NCI-H1417 (cell line): ENCODE data around the gene ZNF280C.
"Not testable (repeated sequence)": the region's sequence is repeated elsewhere in the genome, so short reads cannot be mapped to it uniquely, and the experiment has no call there.

ENCODE experiments used
- DNase-seq, 3 experiments: peaks; one replicate each; lab custom pipeline; 2025; lab: John Stamatoyannopoulos, UW

The ZNF280C gene

DNA sequence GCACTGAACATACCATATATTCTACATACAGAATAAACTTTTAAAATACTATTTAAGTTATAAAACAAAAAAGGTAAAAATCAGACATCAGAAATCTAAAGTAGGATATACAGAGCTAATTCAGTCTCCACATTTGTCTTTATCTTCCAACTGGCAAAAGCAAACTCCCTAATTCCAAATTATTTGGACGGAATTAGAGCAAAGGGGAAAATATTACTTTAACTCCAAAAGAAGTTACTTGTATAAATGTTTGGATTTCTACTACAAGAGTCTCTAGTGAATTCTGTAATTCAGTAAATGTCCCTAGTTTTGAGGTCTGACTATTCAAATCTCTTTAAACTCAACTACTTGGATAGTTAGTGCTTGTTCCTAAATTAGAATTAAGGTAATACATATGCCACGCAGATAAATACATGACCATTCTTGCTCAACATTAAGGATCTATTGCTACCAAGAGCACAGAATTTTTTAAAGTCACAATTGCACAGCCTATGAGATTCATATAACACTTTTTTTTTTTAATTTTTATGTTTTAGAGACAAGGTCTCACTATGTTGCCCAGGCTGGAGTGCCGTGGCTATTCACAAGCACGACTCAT, 7.3 kb downstream of the ZNF280C start:
- DNase-seq: no peak

DNA sequence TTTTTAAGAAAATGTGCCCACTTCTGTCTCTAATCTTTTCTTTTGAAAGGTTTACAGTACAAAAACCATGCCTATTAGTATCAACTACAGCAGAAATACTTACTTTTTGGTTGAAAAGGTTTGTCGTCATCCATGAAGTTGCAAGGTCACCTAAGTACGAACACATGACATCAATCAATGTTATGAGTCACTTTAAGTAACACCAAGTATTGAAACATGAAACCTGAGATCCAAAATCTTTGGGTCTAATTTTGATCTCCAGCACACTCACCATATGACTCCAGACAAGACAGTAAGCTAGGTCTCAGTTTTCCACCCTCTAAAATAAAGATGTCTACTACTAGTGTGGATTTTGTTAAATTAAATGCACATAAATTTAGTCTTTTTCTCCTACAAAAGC, 8.4 kb downstream of the ZNF280C start:
- DNase-seq: no peak

DNA sequence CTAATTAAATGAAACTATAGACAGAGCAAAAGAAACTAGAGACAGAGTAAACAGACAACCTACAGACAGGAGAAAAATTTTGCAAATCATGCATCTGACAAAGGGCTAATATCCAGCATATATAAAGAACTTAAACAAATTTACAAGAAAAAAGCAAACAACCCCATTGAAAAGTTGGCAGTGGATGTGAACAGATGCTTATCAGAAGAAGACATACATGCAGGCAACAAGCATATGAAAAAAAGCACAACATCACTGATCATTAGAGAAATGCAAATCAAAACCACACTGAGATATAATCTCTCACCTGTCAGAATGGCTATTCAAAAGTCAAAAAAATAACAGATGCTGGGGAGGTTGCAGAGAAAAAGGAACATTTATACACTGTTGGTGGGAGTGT, 14.8 kb downstream of the ZNF280C start:
- peak in 1 of 3 experiments; percentile 8 for DNase-seq

DNA sequence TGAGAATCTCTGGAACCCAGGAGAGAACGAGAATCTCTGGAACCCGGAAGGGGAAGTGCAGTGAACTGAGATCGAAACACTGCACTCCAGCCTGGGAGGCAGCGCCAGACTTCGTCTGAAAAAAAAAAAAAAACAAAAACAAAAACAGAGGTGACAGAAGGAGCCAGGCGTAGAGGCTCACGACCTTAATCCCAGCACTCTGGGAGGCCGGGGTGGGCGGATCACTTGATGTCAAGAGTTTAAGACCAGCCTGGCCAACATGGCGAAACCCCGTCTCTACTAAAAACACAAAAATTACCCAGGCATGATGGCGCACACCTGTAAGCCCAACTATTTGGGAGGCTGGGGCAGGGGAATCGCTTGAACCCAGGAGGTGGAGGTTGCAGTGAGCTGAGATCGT, 17.0 kb downstream of the ZNF280C start:
- no peak for DNase-seq

DNA sequence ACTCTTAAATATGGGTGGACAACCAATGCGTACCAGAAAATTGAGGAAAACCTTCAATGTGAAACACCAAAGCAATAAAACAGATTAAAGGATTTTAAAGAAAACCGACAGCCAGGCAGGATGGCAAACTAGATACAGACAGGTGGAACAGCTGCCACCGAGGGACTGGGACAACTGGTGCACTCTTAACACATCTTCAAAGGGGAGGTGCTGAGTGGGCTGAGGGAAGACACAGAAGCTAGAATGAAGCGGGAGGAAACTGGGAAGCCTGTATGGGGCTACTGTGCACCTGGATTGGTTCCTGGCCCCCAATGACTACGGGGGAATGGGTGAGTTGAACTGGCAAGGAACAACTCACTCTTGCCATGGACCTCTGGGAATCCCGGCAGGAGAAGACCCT, 20.7 kb downstream of the ZNF280C start:
- no peak for DNase-seq

DNA sequence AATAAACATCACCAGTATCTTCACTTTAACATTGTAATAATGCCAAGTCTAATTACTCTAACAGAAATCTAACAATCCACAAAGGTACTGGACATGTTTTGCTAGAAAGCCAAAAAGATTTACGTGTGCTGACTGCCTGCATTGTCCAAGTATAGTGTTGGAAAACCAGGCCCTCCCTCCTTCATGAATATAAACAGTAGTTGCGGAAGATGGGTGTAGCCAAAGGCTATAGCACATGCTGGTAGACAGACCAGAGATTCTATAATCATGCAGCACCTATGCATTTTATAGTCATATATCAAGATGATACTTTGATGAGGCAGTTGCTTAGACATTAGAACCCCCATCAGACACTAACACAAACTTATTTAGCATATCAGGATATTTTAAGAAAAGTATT, 22.6 kb downstream of the ZNF280C start:
- no peak for DNase-seq

GRCh38 chrX:130245441-130245840, 23.3 kb downstream of the ZNF280C start:
- DNase-seq: no peak

DNA sequence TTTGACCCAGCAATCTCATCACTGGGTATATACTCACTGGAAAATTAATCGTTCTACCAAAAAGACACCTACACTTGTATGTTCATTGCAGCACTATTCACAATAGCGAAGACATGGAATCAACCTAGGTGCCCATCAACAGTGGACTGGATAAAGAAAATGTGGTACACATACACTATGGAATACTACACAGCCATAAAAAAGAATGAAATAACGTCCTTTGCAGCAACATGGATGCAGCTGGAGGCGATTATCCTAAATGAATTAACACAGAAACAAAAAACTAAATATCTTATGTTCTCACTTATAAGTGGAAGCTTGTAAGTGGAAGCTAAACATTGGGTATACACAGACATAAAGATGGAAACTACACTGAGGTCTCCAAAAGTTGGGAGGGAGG, 37.5 kb downstream of the ZNF280C start:
- not testable (repeated sequence) for DNase-seq

DNA sequence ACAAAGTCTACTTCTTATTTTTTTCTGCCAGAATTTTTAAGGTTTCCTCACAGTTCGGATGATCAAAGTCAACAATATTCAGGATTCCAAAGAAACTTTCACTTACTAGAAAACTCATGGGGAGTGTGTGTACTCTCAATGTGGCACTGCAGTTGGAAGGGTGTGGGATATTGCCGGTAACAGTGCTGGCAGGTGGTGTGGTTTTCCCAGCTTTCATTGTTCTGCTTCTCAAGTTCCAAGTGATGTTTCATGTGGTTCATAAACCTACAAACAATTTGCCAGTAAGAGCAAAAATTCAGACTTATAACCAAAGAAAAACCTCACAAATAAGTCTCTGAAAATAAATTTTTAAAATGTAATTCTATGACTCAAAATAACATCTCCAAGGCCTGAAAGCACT, 39.8 kb downstream of the ZNF280C start:
- no peak for DNase-seq

- no peak for DNase-seq
Measured at GRCh38 chrX:130224810-130225209, 43.9 kb downstream of the ZNF280C start.

DNA sequence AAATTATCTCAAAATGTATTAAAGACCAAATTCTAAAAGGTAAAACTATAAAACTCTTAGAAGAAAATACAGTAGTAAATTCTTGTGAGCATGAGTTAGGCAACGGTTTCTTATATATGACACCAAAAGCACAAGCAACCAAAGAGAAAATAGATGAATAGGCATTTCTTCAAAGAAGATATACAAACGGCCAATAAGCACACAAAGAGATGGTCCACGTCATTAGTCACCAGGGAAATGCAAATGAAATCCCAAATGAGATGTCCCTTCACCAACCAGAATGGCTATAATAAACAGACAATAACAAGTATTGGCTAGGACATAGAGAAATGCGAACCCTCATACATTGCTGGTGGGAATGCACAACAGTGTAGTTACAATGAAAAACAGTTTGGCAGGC, 52.4 kb downstream of the ZNF280C start:
- DNase-seq: no peak

GRCh38 chrX:130213376-130213775, 55.3 kb downstream of the ZNF280C start:
- no peak for DNase-seq

DNA sequence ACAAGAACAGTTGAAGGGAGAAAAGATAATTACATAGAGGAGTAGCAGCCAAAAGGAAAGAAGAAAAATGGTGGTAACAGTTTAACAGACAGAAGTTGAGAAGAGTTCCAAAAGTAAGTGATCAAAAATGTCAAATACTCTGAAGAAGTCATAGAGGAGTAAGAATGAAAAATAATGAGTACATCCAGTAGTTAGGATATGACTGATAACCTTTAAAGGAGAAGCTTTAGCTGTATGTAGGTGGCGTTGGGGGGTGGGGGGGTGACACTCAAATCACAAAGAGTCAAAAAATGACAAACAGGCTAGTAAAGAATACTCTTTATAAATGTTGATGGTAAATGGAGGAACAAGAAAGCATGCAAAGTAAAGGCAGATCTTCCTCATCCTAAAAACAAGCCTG, 56.3 kb downstream of the ZNF280C start:
- no peak for DNase-seq

DNA sequence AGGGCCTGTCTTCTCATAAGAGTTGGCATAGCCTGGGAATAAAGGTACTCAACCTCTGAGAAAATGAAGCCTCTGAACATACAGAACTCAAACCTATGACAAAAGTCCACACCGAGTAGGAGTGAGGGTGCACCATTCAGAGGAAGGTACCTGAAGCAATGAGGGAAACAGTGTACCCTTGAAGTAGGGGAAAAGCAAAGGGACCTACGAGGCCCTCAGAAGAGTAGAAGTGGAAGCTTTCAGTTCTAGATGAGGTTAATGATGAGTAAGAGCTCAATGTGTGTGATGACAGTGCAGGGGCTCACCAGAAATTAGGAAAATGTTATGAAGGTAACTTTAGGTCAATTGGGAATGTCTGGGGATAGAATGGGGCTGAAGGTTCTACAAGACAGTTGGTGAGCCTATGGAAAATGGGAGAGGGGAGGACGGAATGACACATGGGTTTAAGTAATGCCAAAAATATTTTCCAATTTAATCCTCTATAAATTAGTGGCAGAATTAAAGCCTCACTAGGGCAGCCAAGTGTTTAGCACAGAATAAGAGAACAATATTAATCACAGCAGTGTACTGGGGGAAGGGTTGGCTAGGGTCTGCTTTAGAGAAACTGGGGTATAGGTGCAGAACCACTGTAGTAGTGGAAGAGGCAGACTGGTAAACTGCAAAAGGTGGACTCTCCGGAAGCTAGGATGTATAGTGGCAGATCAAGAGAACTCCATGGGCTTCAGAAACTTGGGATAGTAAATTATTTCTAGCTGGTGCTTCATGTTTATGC, 57.1 kb downstream of the ZNF280C start:
- DNase-seq: no peak

- no peak for DNase-seq
Measured at GRCh38 chrX:130204647-130205046, 64.1 kb downstream of the ZNF280C start.

DNA sequence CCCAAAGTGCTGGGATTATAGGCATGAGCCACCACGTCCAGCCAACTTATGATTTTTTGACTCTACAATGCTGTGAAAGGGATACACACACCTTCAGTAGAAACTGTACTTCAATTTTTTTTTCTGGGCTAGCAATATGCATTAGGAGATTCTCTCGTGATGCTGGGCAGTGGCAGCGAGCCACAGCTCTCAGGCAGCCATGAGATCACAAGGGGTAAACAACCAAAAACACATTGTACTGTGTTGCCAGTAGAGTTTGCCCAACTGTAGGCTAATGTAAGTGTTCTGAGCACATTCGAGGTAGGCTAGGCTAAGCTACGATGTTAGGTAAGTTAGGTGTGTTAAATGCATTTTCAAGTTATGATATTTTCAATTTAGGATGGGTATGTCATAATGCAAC, 71.2 kb downstream of the ZNF280C start:
- no peak for DNase-seq

- DNase-seq: no peak
Measured at GRCh38 chrX:130196466-130196865, 72.2 kb downstream of the ZNF280C start.

- no peak for DNase-seq
Measured at GRCh38 chrX:130190801-130191200, 77.9 kb downstream of the ZNF280C start.

- DNase-seq: no peak
Measured at GRCh38 chrX:130186651-130187050, 82.0 kb downstream of the ZNF280C start.

DNA sequence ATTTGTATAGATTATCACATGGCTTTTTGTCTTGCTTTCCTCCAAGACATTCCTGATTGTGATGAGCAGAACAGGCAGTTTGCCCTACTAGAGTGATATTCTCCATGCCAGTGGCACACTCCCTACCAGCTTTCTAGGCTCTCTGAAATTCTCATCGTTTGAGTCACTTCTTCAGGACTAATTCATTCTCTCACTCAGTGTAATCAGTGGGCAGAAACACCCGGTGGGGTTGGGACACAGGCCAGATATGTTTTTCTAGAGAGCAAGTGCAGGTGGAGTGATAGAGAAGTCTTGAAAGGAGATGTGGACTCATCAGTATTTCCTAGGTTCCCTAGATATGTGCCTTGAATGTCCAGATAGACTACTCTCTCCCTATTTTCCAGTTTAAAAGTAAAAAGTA, 83.8 kb downstream of the ZNF280C start:
- no peak for DNase-seq

GRCh38 chrX:130184168-130184567, 84.5 kb downstream of the ZNF280C start:
- DNase-seq: no peak

GRCh38 chrX:130179579-130180215, 89.0 kb downstream of the ZNF280C start:
- DNase-seq: peak in 1 of 3 experiments; percentile 22

GRCh38 chrX:130179170-130179569, 89.5 kb downstream of the ZNF280C start:
- DNase-seq: no peak
